Panc1 (cell line): Measurements from ENCODE around the gene HCFC1R1. TPM values are rescaled to one million over a fixed set of nuclear protein-coding genes. Genes with fewer than 3 reads are reported as not detected.

Source experiments
- ATAC-seq: fragments of 200-7000 bp; cut with Tn5 transposase; 2 replicates; pipeline ENCODE4 v1.9.1; 2020; ENCODE audit warnings: mild to moderate bottlenecking, moderate library complexity
- BruUV-seq: library from RNA; stranded (reverse); fragments of 400-500 nt; replicated peaks from 2 replicates; lab custom pipeline; 2021; lab: Mats Ljungman, UMichigan
- CTCF ChIA-PET: fragments of 300-600 bp; sonication (Branson Sonifier 250); formaldehyde crosslinking; loops from one replicate; lab custom pipeline; 2022; ENCODE audit warnings: antibody characterized with exemption; lab: Charles Lee
- POLR2A ChIA-PET: fragments of 300-600 bp; sonication (Branson Sonifier 250); formaldehyde crosslinking; loops from one replicate; lab custom pipeline; 2022; ENCODE audit warnings: antibody characterized with exemption; lab: Charles Lee
- DNase-seq: peaks from one replicate; pipeline ENCODE4 v3.0.0-alpha.2; 2010; ENCODE audit warnings: low read depth, low spot score
- H3K27ac ChIP-seq: 2 replicates; pipeline ENCODE4 v1.5.1; 2011; ENCODE audit warnings: mild to moderate bottlenecking, low read length, inconsistent platforms
- H3K27me3 ChIP-seq: fragments of 200-500 bp; sonication (Bioruptor generic); 2 replicates; pipeline ENCODE4 v1.6.0; 2014; ENCODE audit warnings: low read length, inconsistent platforms; ENCODE audit not compliant: control insufficient read depth, insufficient read depth
- H3K36me3 ChIP-seq: fragments of 200-500 bp; sonication (Bioruptor generic); 2 replicates; pipeline ENCODE4 v1.5.1; 2014; ENCODE audit warnings: inconsistent platforms, mild to moderate bottlenecking, low read length, moderate library complexity; ENCODE audit not compliant: control insufficient read depth, insufficient read depth
- H3K4me1 ChIP-seq: 2 replicates; pipeline ENCODE4 v1.5.1; 2011; ENCODE audit warnings: inconsistent platforms, mild to moderate bottlenecking, low read length, moderate library complexity; ENCODE audit not compliant: control insufficient read depth, insufficient read depth
- H3K4me3 ChIP-seq, 2 experiments: 2 replicates each; pipeline ENCODE4 v1.5.1; 2011 to 2012; ENCODE audit warnings: low read depth in 2 of 2, low read length in 2 of 2, mild to moderate bottlenecking in 2 of 2, inconsistent platforms in 1 of 2, moderate library complexity in 1 of 2
- H3K9me3 ChIP-seq: fragments of 200-500 bp; sonication (Bioruptor generic); 2 replicates; pipeline ENCODE4 v1.5.1; 2014; ENCODE audit warnings: low read depth, mild to moderate bottlenecking, inconsistent platforms, low read length, moderate library complexity; ENCODE audit not compliant: control insufficient read depth, insufficient read depth
- POLR2AphosphoS5 ChIP-seq: IDR thresholded peaks from 2 replicates; pipeline ENCODE4 v1.6.1; 2012; ENCODE audit warnings: mild to moderate bottlenecking, low read depth, low read length, moderate library complexity
- REST ChIP-seq, 2 experiments: IDR thresholded peaks; 2 replicates each; pipeline ENCODE4 v1.6.1; 2011 to 2012; ENCODE audit warnings: low read depth in 2 of 2, control low read depth in 1 of 2, low read length in 1 of 2, mild to moderate bottlenecking in 1 of 2, moderate library complexity in 1 of 2; ENCODE audit not compliant: insufficient read depth in 1 of 2
- SIN3A ChIP-seq: IDR thresholded peaks from 2 replicates; pipeline ENCODE4 v1.6.1; 2012; ENCODE audit warnings: low read depth, mild to moderate bottlenecking, low read length, moderate library complexity, borderline replicate concordance; ENCODE audit not compliant: insufficient read depth
- TCF7L2 ChIP-seq: IDR thresholded peaks from 2 replicates; pipeline ENCODE4 v1.6.1; 2011; ENCODE audit warnings: mild to moderate bottlenecking, low read depth, low read length, inconsistent platforms
- in situ Hi-C: cut with HindIII; loops from 2 replicates; pipeline ENCODE4 v1.10.0; 2016; ENCODE audit warnings: low sequenced_read_pairs, low pct_unique_long_range_greater_than_20kb
- intact Hi-C: fragments of 100-400 bp; cut with micrococcal nuclease; formaldehyde crosslinking; loops from one replicate; pipeline ENCODE4 v1.10.0; 2022; ENCODE audit not compliant: unreplicated experiment
- total RNA-seq: library from RNA; stranded (reverse); gene quantifications from one replicate; pipeline ENCODE4 v1.2.1, GENCODE V29; 2021; ENCODE audit not compliant: unreplicated experiment
- TF ChIP-seq, protein P1 (sequence below): fragments of 450-650 bp; IDR thresholded peaks from 2 replicates; pipeline ENCODE4 v1.5.1; 2017; ENCODE audit warnings: mild to moderate bottlenecking

The HCFC1R1 gene
- total RNA-seq, 1 experiment from 2014 or later: 67.3 TPM

DNA sequence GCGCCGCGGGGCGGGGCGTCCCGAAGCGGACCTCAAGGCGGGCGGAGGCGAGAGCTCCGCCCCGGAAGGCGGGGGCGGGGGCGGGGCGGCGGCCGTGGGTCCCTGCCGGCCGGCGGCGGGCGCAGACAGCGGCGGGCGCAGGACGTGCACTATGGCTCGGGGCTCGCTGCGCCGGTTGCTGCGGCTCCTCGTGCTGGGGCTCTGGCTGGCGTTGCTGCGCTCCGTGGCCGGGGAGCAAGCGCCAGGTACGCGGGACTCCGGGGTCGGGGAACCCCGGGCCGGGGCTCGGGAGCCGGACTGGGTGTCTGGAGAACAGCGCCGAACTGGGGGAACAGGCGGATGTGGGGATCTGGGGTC, 3.5 kb downstream of the HCFC1R1 start, which contains the start of gene TNFRSF12A:
Gene TNFRSF12A (plus strand): TSS at position 122 of the 357 bp plus-strand sequence. CDS start 30 bp downstream, at position 152.
- peaks cover 16% of the 10 kb centered on the region for H3K4me1 ChIP-seq
- ChIA-PET CTCF (interaction anchor here (0.5 to 1.2 kb wide), 4 partner anchors 8 to 246 kb away, joined by 3 to 5 read pairs (median 4); no protein-coding TSS in a partner anchor), POLR2A (interaction anchor here (0.6 kb wide), 1 partner anchor 1134 kb away, joined by 10 read pairs; no protein-coding TSS in a partner anchor)
- H3K27me3 ChIP-seq: no peaks in the 10 kb centered on the region
- peaks cover 9% of the 10 kb centered on the region for H3K36me3 ChIP-seq
- intact Hi-C loops (no loop called here), in situ Hi-C loops (no loop called here)
- no peak for DNase-seq
- H3K4me3 ChIP-seq: peak within 1 kb of the TSS; percentile 94 to 95
- no TSS peak for BruUV-seq
- peak; percentile 63 for TF ChIP-seq POLR2AphosphoS5
- TF ChIP-seq SIN3A: no peak; the same call in 1 of the 2 replicates
- peak; percentile 21; the same call in 1 of the 2 replicates for TF ChIP-seq TCF7L2
- TF ChIP-seq REST (IDR thresholded peaks at IDR 0.05; ENCODE audit: insufficient read depth in 1 of 2, low read depth in 2 of 2, low read length in 1 of 2): 0 out of 4 replicates have a peak, but pooled peaks of 1 of the 2 experiments have one; percentile 42
- TF ChIP-seq, protein P1, sequence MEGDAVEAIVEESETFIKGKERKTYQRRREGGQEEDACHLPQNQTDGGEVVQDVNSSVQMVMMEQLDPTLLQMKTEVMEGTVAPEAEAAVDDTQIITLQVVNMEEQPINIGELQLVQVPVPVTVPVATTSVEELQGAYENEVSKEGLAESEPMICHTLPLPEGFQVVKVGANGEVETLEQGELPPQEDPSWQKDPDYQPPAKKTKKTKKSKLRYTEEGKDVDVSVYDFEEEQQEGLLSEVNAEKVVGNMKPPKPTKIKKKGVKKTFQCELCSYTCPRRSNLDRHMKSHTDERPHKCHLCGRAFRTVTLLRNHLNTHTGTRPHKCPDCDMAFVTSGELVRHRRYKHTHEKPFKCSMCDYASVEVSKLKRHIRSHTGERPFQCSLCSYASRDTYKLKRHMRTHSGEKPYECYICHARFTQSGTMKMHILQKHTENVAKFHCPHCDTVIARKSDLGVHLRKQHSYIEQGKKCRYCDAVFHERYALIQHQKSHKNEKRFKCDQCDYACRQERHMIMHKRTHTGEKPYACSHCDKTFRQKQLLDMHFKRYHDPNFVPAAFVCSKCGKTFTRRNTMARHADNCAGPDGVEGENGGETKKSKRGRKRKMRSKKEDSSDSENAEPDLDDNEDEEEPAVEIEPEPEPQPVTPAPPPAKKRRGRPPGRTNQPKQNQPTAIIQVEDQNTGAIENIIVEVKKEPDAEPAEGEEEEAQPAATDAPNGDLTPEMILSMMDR: no peak
- H3K27ac ChIP-seq: peak within 1 kb of the TSS; percentile 99
- ATAC-seq: peak; percentile 15
- no peaks in the 10 kb centered on the region for H3K9me3 ChIP-seq

DNA sequence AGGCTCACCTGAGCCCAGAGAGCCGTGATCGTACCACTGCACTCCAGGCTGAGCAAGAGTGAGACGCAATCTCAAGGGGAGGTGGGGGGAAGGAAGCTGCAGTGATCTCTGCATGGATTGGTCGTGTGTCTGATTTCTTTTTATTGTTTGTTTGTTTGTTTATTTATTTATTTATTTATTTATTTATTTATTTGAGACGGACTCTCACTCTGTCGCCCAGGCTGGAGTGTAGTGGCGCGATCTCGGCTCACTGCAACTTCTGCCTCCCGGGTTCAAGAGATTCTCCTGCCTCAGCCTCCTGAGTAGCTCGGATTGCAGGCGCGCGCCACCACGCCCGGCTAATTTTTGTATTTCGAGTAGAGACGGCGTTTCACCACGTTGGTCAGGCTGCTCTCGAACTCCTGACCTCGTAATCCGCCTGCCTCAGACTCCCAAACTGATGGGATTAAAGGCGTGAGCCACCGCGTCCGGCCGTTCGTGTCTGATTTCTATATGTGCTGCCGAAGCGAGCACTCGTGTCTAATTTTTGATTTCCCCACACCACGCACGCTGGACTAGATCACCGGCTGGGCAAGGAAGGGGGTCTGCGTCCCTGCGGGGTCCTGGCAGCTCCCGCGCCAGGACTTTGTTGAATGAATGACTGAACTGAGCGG, 4.0 kb downstream of the HCFC1R1 start:
- TF ChIP-seq REST (IDR thresholded peaks at IDR 0.05; ENCODE audit: insufficient read depth in 1 of 2, low read depth in 2 of 2, low read length in 1 of 2) (no peak), TCF7L2 (no peak)
- TF ChIP-seq, protein P1: no peak
- H3K4me1 ChIP-seq: peaks cover 16% of the 10 kb centered on the region
- H3K36me3 ChIP-seq: peaks cover 9% of the 10 kb centered on the region
- H3K9me3 ChIP-seq: no peaks in the 10 kb centered on the region
- POLR2A ChIA-PET: interaction anchor here (0.6 kb wide), 1 partner anchor 1133 kb away, joined by 10 read pairs; no protein-coding TSS in a partner anchor
- DNase-seq: no peak
- CTCF ChIA-PET: interaction anchor here (0.6 to 1.2 kb wide), 3 partner anchors 9 to 16 kb away, joined by 3 to 5 read pairs (median 3); no protein-coding TSS in a partner anchor
- BruUV-seq: no TSS peak
- in situ Hi-C loops (no loop called here), intact Hi-C loops (no loop called here)
- H3K4me3 ChIP-seq: peak overlapping the region; percentile 94 to 95
- H3K27ac ChIP-seq: peak overlapping the region; percentile 85
- no peaks in the 10 kb centered on the region for H3K27me3 ChIP-seq
- ATAC-seq: no peak
